H9 (cell line): ENCODE measurements around the gene SDK2. TPM values are rescaled to one million over a fixed set of nuclear protein-coding genes. Genes with fewer than 3 reads are reported as not detected.

ENCODE experiments used
- DNase-seq: peaks from one replicate; pipeline ENCODE4 v3.0.0-alpha.2; 2017
- H2AFZ ChIP-seq: one replicate; pipeline ENCODE4 v1.6.1; 2013; ENCODE audit warnings: mild to moderate bottlenecking, low read length, control low read depth, moderate library complexity
- H2AK5ac ChIP-seq: 2 replicates; pipeline ENCODE4 v1.6.1; 2013; ENCODE audit warnings: low read length, control low read depth, mixed read lengths; ENCODE audit not compliant: insufficient read length
- H2BK120ac ChIP-seq: one replicate; pipeline ENCODE4 v1.6.1; 2013; ENCODE audit warnings: low read depth, mild to moderate bottlenecking, low read length, control low read depth, inconsistent platforms; ENCODE audit not compliant: poor library complexity, severe bottlenecking
- H2BK12ac ChIP-seq: 2 replicates; pipeline ENCODE4 v1.6.1; 2013; ENCODE audit warnings: low read length, control low read depth, mixed read lengths, low read depth; ENCODE audit not compliant: insufficient read length
- H2BK15ac ChIP-seq: 2 replicates; pipeline ENCODE4 v1.6.1; 2013; ENCODE audit warnings: low read depth, low read length, control low read depth
- H2BK20ac ChIP-seq: one replicate; pipeline ENCODE4 v1.6.1; 2013; ENCODE audit warnings: low read depth, mild to moderate bottlenecking, low read length, control low read depth, inconsistent platforms; ENCODE audit not compliant: poor library complexity, severe bottlenecking
- H2BK5ac ChIP-seq: 2 replicates; pipeline ENCODE4 v1.6.1; 2013; ENCODE audit warnings: low read length, control low read depth, mixed read lengths; ENCODE audit not compliant: insufficient read length
- H3K14ac ChIP-seq: 2 replicates; pipeline ENCODE4 v1.6.1; 2013; ENCODE audit warnings: low read length, control low read depth; ENCODE audit not compliant: insufficient read depth
- H3K18ac ChIP-seq: 2 replicates; pipeline ENCODE4 v1.6.1; 2013; ENCODE audit warnings: low read depth, mild to moderate bottlenecking, mixed read lengths, low read length, control low read depth; ENCODE audit not compliant: insufficient read length
- H3K23ac ChIP-seq: 2 replicates; pipeline ENCODE4 v1.6.1; 2013; ENCODE audit warnings: low read length, control low read depth, mixed read lengths, low read depth; ENCODE audit not compliant: insufficient read length
- H3K23me2 ChIP-seq: 2 replicates; pipeline ENCODE4 v1.6.1; 2013; ENCODE audit warnings: low read depth, mild to moderate bottlenecking, mixed read lengths, low read length, control low read depth; ENCODE audit not compliant: insufficient read length, poor library complexity, severe bottlenecking
- H3K27ac ChIP-seq: 2 replicates; pipeline ENCODE4 v1.5.1; 2013; ENCODE audit warnings: low read length, control low read depth, mixed read lengths, low read depth; ENCODE audit not compliant: insufficient read length
- H3K27me3 ChIP-seq: 2 replicates; pipeline ENCODE4 v1.6.1; 2013; ENCODE audit warnings: low read length, control low read depth, inconsistent platforms; ENCODE audit not compliant: insufficient read depth
- H3K4ac ChIP-seq: 2 replicates; pipeline ENCODE4 v1.6.1; 2013; ENCODE audit warnings: low read depth, mild to moderate bottlenecking, control low read depth, inconsistent platforms, low read length, moderate library complexity
- H3K4me1 ChIP-seq: 2 replicates; pipeline ENCODE4 v1.6.1; 2013; ENCODE audit warnings: low read length, control low read depth, inconsistent platforms; ENCODE audit not compliant: insufficient read depth
- H3K4me2 ChIP-seq: 2 replicates; pipeline ENCODE4 v1.6.1; 2013; ENCODE audit warnings: low read length, control low read depth, mixed read lengths; ENCODE audit not compliant: insufficient read length, insufficient read depth
- H3K56ac ChIP-seq: 2 replicates; pipeline ENCODE4 v1.6.1; 2013; ENCODE audit warnings: low read depth, mild to moderate bottlenecking, mixed read lengths, low read length, control low read depth; ENCODE audit not compliant: insufficient read length
- H3K79me1 ChIP-seq: 2 replicates; pipeline ENCODE4 v1.6.1; 2013; ENCODE audit warnings: low read depth, mild to moderate bottlenecking, moderate library complexity, low read length, control low read depth, inconsistent platforms; ENCODE audit not compliant: insufficient read depth, poor library complexity, severe bottlenecking
- H3K79me2 ChIP-seq: 2 replicates; pipeline ENCODE4 v1.6.1; 2013; ENCODE audit warnings: low read length, control low read depth, inconsistent platforms; ENCODE audit not compliant: insufficient read depth
- H3K9ac ChIP-seq: 2 replicates; pipeline ENCODE4 v1.6.1; 2013; ENCODE audit warnings: low read length, control low read depth, mixed read lengths; ENCODE audit not compliant: insufficient read length; ENCODE audit errors: extremely low read depth
- H3K9me3 ChIP-seq: one replicate; pipeline ENCODE4 v1.6.1; 2013; ENCODE audit warnings: low read depth, low read length, inconsistent platforms; ENCODE audit not compliant: control insufficient read depth
- H3T11ph ChIP-seq: one replicate; pipeline ENCODE4 v1.6.1; 2013; ENCODE audit warnings: mild to moderate bottlenecking, low read length, control low read depth, inconsistent platforms
- H4K20me1 ChIP-seq: one replicate; pipeline ENCODE4 v1.6.1; 2013; ENCODE audit not compliant: control insufficient read depth, insufficient read length, insufficient read depth
- H4K5ac ChIP-seq: 2 replicates; pipeline ENCODE4 v1.6.1; 2013; ENCODE audit warnings: low read depth, mild to moderate bottlenecking, mixed read lengths, low read length, control low read depth; ENCODE audit not compliant: insufficient read length
- H4K8ac ChIP-seq: replicated peaks from 2 replicates; pipeline ENCODE4 v1.6.1; 2013; ENCODE audit warnings: low read length, control low read depth, mixed read lengths, low read depth; ENCODE audit not compliant: insufficient read length
- H4K91ac ChIP-seq: 2 replicates; pipeline ENCODE4 v1.6.1; 2013; ENCODE audit warnings: low read depth, mild to moderate bottlenecking, moderate library complexity, mixed read lengths, low read length, control low read depth; ENCODE audit not compliant: insufficient read length
- H3K27ac Mint-ChIP-seq, 3 experiments: 2 replicates in 2 of 3; 3 replicates in 1 of 3; pipeline ENCODE4 v1.8.0; 2020 to 2021; ENCODE audit warnings: mixed read lengths in 3 of 3, mild to moderate bottlenecking in 1 of 3, moderate library complexity in 1 of 3
- H3K27me3 Mint-ChIP-seq: 2 replicates; pipeline ENCODE4 v1.8.0; 2021; ENCODE audit warnings: low read depth, mild to moderate bottlenecking, moderate library complexity, mixed read lengths
- H3K36me3 Mint-ChIP-seq, 3 experiments: 2 replicates in 2 of 3; 3 replicates in 1 of 3; pipeline ENCODE4 v1.8.0; 2020 to 2021; ENCODE audit warnings: low read depth in 3 of 3, mixed read lengths in 3 of 3; ENCODE audit not compliant: insufficient read depth in 1 of 3
- H3K4me1 Mint-ChIP-seq, 2 experiments: 2 replicates each; pipeline ENCODE4 v1.8.0; 2020; ENCODE audit warnings: mixed read lengths in 2 of 2
- H3K4me3 Mint-ChIP-seq, 2 experiments: 2 replicates in 1 of 2; 3 replicates in 1 of 2; pipeline ENCODE4 v1.8.0; 2020 to 2021; ENCODE audit warnings: mild to moderate bottlenecking in 2 of 2, mixed read lengths in 2 of 2, moderate library complexity in 1 of 2
- H3K9me3 Mint-ChIP-seq, 2 experiments: 2 replicates in 1 of 2; 3 replicates in 1 of 2; pipeline ENCODE4 v1.8.0; 2020; ENCODE audit warnings: mild to moderate bottlenecking in 2 of 2, mixed read lengths in 2 of 2, moderate library complexity in 1 of 2
- WGBS: extraction: QIAGEN DNeasy Blood & Tissue Kit; methylation state at CpG from one replicate; pipeline ENCODE4 v1.1.7; 2013; ENCODE audit warnings: missing lambda C conversion rate, low lambda C conversion rate, mixed read lengths; ENCODE audit not compliant: insufficient read length; ENCODE audit errors: extremely low coverage; 5-methylcytosine and 5-hydroxymethylcytosine counted together
- total RNA-seq: library from RNA; stranded (reverse); gene quantifications from 2 replicates; pipeline ENCODE4 v1.2.1, GENCODE V29; 2021
- TF ChIP-seq, protein P1 (sequence below): fragments of 200-600 bp; sonication (generic); conservative IDR thresholded peaks from 3 replicates; pipeline ENCODE4 v1.8.0; 2021; ENCODE audit warnings: antibody characterized with exemption, mild to moderate bottlenecking

The SDK2 gene
- total RNA-seq, 1 experiment from 2014 or later = 9.1 TPM

DNA sequence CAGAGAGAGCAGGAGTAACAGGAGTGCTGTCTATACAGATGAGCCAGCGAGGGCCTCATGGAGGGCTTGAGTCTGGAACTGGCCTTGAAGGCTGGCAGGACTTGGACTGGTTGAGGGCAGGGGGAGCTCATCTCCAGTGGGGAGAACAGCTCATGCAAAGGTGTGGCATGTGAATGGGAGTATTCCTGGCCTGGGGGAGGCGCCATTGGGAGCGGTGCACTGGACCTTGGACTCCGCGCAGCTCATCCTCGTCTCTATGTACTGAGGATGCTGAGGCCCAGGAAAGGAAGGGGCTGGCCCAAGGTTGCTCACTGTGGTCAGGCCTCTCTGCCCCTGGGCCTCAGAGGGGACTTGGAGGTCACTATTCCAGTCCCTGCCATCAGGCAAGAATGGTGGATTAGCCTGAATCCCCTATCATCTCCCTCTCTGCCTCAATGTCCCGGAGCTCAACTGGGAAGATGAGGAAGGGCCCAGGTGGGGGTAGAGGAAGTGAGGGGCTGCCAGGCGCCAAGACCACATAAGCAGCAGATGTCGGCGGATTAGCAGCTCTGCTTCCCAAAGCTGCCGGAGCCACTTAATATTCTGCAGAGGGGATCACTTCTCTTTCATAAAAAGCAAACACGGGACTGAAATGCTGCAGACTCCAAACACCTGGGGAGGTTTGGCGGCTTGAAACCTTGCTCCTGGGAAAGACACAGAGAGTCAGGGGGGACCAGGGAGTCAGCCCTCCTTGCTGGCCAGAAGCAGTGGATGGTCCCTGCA, 88.9 kb downstream of the SDK2 start:
- H3K56ac ChIP-seq = no peak overlapping the region
- peaks cover 0 to 6% of the 10 kb centered on the region in 2 experiments; a peak in 1 of 5 replicates for H3K9me3 Mint-ChIP-seq
- no peak overlapping the region; a peak in 2 of 7 replicates for H3K27ac Mint-ChIP-seq
- H3K4me3 Mint-ChIP-seq = no peak overlapping the region
- H3K9me3 ChIP-seq = no peaks in the 10 kb centered on the region
- peaks cover 0 to 11% (median 2%) of the 10 kb centered on the region in 3 experiments; a peak in 4 of 7 replicates for H3K36me3 Mint-ChIP-seq
- no peak overlapping the region for H3K9ac ChIP-seq
- H3K27me3 ChIP-seq = no peaks in the 10 kb centered on the region
- no peaks in the 10 kb centered on the region for H4K20me1 ChIP-seq
- H3K4ac ChIP-seq = no peak overlapping the region
- no peak for DNase-seq
- H3K4me1 Mint-ChIP-seq = peaks cover 30 to 53% of the 10 kb centered on the region in 2 experiments
- WGBS = no CpG with 5 or more reads among the region's 13 CpGs
- no peak overlapping the region for H4K8ac ChIP-seq
- no peaks in the 10 kb centered on the region for H3K79me2 ChIP-seq
- H2BK12ac ChIP-seq = no peak overlapping the region
- H2BK15ac ChIP-seq = no peak overlapping the region
- no peak overlapping the region for H3K27ac ChIP-seq
- H4K5ac ChIP-seq = no peak overlapping the region
- no peak overlapping the region for H4K91ac ChIP-seq
- no peaks in the 10 kb centered on the region for H3K23me2 ChIP-seq
- H2AK5ac ChIP-seq = no peak overlapping the region
- H3K79me1 ChIP-seq = no peaks in the 10 kb centered on the region
- no peak overlapping the region for H3K18ac ChIP-seq
- no peak overlapping the region for H3K23ac ChIP-seq
- H2BK5ac ChIP-seq = no peak overlapping the region
- TF ChIP-seq, protein P1, sequence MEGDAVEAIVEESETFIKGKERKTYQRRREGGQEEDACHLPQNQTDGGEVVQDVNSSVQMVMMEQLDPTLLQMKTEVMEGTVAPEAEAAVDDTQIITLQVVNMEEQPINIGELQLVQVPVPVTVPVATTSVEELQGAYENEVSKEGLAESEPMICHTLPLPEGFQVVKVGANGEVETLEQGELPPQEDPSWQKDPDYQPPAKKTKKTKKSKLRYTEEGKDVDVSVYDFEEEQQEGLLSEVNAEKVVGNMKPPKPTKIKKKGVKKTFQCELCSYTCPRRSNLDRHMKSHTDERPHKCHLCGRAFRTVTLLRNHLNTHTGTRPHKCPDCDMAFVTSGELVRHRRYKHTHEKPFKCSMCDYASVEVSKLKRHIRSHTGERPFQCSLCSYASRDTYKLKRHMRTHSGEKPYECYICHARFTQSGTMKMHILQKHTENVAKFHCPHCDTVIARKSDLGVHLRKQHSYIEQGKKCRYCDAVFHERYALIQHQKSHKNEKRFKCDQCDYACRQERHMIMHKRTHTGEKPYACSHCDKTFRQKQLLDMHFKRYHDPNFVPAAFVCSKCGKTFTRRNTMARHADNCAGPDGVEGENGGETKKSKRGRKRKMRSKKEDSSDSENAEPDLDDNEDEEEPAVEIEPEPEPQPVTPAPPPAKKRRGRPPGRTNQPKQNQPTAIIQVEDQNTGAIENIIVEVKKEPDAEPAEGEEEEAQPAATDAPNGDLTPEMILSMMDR = no peak
- 0 out of 2 replicates have a peak, but pooled peaks cover 3% of the 10 kb centered on the region for H3K4me1 ChIP-seq
- no peak overlapping the region for H2AFZ ChIP-seq
- H3K4me2 ChIP-seq = no peak overlapping the region
- no peaks in the 10 kb centered on the region for H3K27me3 Mint-ChIP-seq
- H3K14ac ChIP-seq = no peak overlapping the region; the same call in 1 of the 2 replicates
- H2BK120ac ChIP-seq = no peak overlapping the region
- H2BK20ac ChIP-seq = no peak overlapping the region
- H3T11ph ChIP-seq = no peak overlapping the region
